DMS 273 treated with DMSO at 0.1 percent for 48 hours (cell line): ENCODE results near the gene TMEM150A.
"Not testable (repeated sequence)": the region's sequence is repeated elsewhere in the genome, so short reads cannot be mapped to it uniquely, and the experiment has no call there.

Experiments
- DNase-seq: peaks from one replicate; lab custom pipeline; 2025; lab: John Stamatoyannopoulos, UW

The TMEM150A gene

GRCh38 chr2:85564144-85564563 lies 38.3 kb downstream of the TMEM150A start:
- DNase-seq = no peak

DNA sequence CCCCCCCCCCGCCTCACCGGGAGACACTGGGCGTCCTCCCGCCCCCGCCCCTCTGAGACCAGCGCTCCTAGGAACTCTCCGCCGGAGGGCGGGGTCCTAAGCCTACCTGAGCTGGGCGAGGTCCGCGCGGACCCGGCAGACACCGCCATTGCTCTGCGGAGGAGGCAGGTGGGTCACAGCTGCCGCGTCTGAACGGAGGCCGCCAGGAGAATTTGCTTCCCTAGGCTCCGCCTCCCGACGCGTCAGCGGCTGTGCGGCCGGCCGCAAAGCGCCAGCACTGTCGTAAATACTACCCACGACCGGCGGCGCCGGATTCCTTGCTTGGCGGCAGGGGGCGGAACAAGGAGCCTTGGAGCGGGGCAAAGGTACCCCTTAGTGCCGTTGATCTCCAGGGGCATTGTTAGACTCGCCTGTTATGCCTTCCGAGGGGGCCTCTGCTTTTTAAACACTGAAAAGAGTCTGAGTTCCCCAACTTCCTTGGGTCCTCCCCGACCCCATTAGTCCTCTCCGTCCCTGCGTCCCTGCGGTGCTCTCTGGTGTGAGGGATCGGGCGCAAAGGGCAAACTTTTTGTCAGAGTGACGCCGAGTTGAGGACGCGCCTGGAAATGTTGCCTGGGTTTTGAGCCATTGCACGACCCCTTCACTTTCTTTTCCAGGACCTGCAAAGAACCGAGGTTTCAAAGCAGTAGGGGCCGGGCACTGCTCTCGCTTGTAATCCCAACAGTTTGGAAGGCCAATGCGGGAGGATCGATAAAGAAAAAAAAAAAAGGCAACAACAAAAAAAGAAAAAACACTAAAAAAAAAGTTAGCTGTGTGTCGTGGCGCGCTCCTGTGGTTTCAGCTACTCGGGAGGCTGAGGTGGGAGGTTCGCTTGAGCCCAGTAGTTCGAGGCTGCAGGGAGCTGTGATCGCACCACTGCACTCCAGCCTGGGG lies 41.0 kb downstream of the TMEM150A start, which contains the start of gene GGCX:
Gene GGCX, minus strand, starts transcription at position 214 of the 933 bp plus-strand sequence. Its CDS starts 65 bp downstream, at position 149.
- DNase-seq = peak; percentile 90

GRCh38 chr2:85560812-85561279 lies 41.7 kb downstream of the TMEM150A start:
- no peak for DNase-seq

DNA sequence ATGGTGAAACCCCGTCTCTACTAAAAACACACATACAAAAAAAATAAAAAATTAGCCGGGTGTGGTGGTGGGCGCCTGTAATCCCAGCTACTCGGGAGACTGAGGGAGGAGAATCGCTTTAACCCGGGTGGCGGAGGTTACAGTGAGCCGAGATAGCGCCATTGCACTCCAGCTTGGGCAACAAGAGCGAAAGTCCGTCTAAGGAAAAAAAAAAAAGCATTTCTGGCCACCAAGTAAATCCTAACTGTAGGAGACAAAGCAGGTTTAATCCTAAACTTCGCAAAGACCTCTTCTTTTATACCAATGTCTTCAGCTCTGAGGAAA lies 42.1 kb downstream of the TMEM150A start:
- DNase-seq = not testable (repeated sequence)

DNA sequence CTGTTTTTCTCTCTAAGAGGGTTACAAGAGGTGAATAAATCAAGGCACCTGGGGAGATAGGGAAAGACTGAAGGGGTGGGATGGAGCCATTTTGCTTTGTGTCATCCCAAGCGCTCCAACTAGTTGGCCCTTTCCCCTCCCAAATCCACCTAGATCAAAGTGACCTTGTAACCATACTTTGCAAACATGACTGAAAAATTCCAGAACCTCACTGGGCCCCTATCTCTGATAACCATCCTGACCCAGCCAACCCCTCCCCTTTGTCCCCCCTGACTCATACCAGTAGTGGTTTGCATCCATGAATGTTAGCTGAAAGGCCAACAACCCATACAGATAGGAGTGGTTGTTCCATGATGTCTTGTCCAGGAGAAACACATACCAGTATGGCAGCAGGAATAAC lies 44.3 kb downstream of the TMEM150A start:
- no peak for DNase-seq

GRCh38 chr2:85557130-85557529 lies 45.4 kb downstream of the TMEM150A start:
- no peak for DNase-seq

GRCh38 chr2:85554980-85555612 lies 47.4 kb downstream of the TMEM150A start:
- no peak for DNase-seq

DNA sequence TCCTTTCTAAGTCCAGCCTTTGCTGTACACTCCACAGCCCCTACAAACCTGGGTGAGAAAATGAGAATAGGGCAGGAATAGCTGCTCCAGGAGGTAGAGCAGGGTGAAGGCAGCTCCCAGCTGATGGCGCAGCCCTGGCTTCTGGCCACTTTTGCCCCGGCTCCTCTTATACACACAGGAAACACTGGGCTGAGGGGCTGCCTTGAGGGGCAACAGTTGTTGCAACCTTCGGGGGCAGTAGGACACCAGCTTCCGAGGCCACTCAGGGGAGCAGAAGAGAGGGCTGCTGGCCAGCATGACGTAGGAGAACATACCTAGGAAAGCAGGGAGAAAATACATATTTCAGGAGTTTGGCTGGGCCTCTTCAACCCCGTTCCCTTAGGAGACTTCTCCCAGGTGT lies 49.3 kb downstream of the TMEM150A start:
- DNase-seq = no peak

DNA sequence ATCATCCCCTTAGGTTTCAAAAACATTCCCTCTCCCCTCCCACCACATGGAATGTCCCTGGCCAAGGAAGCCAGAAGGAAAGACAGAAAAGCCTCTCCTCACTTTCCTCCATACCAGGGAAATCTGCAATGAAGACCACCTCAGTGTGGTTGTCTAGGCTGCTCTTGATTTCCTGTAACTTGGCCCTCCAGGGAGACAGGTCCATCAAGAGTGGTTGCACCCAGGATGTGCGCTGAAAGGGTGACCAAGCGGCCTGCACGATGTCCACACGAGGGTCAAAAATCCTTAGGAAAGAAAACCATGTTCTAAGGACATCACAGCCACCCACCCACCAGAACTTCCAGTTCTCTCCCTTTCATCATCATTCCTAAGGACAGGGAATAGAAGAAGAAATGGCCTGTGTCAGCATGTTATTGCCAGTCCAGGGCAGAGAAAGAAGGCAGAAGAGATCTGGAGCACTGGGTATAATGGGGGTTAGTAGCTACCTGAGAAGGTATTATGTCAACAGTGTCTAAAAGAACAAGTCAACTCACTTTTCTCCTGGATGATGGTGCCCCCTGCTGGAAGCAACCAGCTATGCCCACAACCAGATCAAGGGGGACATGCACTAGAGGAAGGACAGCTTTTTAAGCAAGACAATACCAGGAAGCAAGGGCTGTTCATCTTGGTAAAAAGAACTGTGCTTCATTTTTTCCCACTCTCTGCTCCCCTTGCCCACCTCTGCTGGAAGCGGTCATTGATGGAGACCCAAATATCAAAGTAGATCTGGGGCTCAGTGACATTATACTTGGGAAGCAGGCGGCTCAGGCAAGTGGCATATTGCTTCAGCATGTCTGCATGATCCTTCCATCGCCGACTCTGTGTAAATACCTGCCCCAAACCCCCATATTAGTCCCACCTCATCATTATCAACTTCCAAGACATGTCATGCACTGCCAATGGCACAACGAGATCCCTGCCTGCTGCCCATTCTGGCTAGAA lies 50.5 kb downstream of the TMEM150A start:
- DNase-seq = peak; percentile 31

- no peak for DNase-seq
Observed at GRCh38 chr2:85550486-85550885, 52.0 kb downstream of the TMEM150A start.

DNA sequence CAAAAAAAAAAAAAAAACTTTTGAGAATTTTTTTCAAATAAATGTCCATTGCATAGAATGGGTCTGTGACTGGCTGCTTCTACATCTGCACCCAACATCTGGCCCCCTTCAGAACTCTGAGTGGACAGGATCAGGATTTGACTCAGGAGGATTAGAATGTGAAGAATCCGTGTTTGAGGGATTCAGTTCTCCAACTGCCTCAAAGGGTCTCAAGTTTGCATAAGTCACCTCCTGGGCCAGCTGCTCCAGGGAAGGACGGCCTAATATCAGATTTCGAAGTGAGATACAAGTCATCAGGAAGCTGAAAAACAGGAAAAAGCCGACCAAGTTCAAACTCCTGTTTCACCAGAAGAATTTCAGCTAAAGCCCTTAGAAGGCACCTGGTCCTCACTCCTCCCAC lies 52.7 kb downstream of the TMEM150A start:
- no peak for DNase-seq

- no peak for DNase-seq
Observed at GRCh38 chr2:85549095-85549494, 53.4 kb downstream of the TMEM150A start.

GRCh38 chr2:85548608-85548900 lies 53.9 kb downstream of the TMEM150A start:
- no peak for DNase-seq
